DOHH2 (cell line): Measurements from ENCODE around the gene TLE3.
A peak's percentile ranks its signal among the peaks of the same experiment; 100 is the strongest.

Source experiments
- H3F3A ChIP-seq: fragments of 200-600 bp; sonication (generic), shearing (Covaris generic); 2 replicates; pipeline ENCODE4 v1.6.0; 2016; ENCODE audit warnings: antibody characterized with exemption, mild to moderate bottlenecking; ENCODE audit not compliant: control insufficient read depth, insufficient read depth
- H3K27ac ChIP-seq: fragments of 200-600 bp; sonication (generic); 2 replicates; pipeline ENCODE4 v1.5.1; 2014; ENCODE audit warnings: low read depth, mild to moderate bottlenecking, low read length, moderate library complexity
- H3K27me3 ChIP-seq: fragments of 200-600 bp; sonication (generic); 2 replicates; pipeline ENCODE4 v1.6.1; 2014; ENCODE audit warnings: mild to moderate bottlenecking, low read length, mixed read lengths; ENCODE audit not compliant: control insufficient read depth
- H3K36me3 ChIP-seq: fragments of 200-600 bp; sonication (generic); 2 replicates; pipeline ENCODE4 v1.6.1; 2014; ENCODE audit warnings: mild to moderate bottlenecking, low read length, moderate library complexity, mixed read lengths; ENCODE audit not compliant: control insufficient read depth
- H3K4me1 ChIP-seq: fragments of 200-600 bp; sonication (generic); 2 replicates; pipeline ENCODE4 v1.6.1; 2014; ENCODE audit warnings: mild to moderate bottlenecking, low read length, mixed read lengths; ENCODE audit not compliant: control insufficient read depth
- H3K4me2 ChIP-seq: fragments of 200-600 bp; sonication (generic); 2 replicates; pipeline ENCODE4 v1.6.0; 2014; ENCODE audit warnings: mild to moderate bottlenecking, low read length, moderate library complexity
- H3K4me3 ChIP-seq: fragments of 200-600 bp; sonication (generic); 2 replicates; pipeline ENCODE4 v1.5.1; 2014; ENCODE audit warnings: mild to moderate bottlenecking, low read length, mixed read lengths
- H3K79me2 ChIP-seq: fragments of 200-600 bp; sonication (generic); 2 replicates; pipeline ENCODE4 v1.6.1; 2014; ENCODE audit warnings: mild to moderate bottlenecking, low read length, mixed read lengths; ENCODE audit not compliant: control insufficient read depth
- H3K9me2 ChIP-seq: fragments of 200-600 bp; sonication (generic); replicated peaks from 2 replicates; pipeline ENCODE4 v1.6.1; 2014; ENCODE audit warnings: mild to moderate bottlenecking, low read length, mixed read lengths; ENCODE audit not compliant: control insufficient read depth
- H3K9me3 ChIP-seq: fragments of 200-600 bp; sonication (generic); 2 replicates; pipeline ENCODE4 v1.6.1; 2014; ENCODE audit warnings: antibody characterized with exemption, low read length, mixed read lengths; ENCODE audit not compliant: control insufficient read depth, insufficient read depth
- H4K20me1 ChIP-seq: fragments of 200-600 bp; sonication (generic); 2 replicates; pipeline ENCODE4 v1.6.0; 2014; ENCODE audit warnings: low read depth, mild to moderate bottlenecking, antibody characterized with exemption, low read length, moderate library complexity; ENCODE audit not compliant: control insufficient read depth, insufficient read depth
- EZH2phosphoT487 ChIP-seq: fragments of 200-600 bp; sonication (generic); IDR thresholded peaks from 2 replicates; pipeline ENCODE4 v1.6.1; 2017; ENCODE audit warnings: borderline replicate concordance, mild to moderate bottlenecking, antibody characterized with exemption, low read length, moderate library complexity, mixed read lengths
- TF ChIP-seq, protein P1 (sequence below): fragments of 200-600 bp; sonication (generic); IDR thresholded peaks from one replicate; pipeline ENCODE4 v1.5.1; 2014; ENCODE audit warnings: antibody characterized with exemption, mild to moderate bottlenecking, low read depth, low read length; ENCODE audit not compliant: poor library complexity, severe bottlenecking

Gene TLE3

DNA sequence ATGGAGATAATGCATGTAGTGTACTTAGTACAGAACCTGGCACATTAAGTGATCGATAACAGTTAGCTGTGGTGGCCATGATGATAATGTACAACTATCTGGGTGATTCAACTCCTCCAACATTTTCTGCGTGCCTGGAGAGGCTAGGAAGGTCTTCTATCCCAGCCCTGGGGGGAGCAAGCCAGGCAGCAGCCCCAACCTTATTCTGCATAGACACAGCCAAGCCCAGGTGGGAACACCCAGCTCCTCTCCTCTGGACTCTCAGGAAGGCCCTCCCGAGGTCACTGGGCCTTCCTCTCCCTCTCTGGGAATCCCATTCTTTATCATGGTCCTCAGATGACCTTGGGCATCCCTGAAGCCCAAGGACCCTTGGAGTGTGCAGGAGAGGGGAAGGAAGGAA, 5.1 kb upstream of the TLE3 start:
- no peaks in the 10 kb centered on the region for H3K79me2 ChIP-seq
- H3K4me2 ChIP-seq: peak overlapping the region; percentile 19
- no peaks in the 10 kb centered on the region for H3K9me2 ChIP-seq
- no peak overlapping the region for H3K4me3 ChIP-seq
- no peak overlapping the region for H3K27ac ChIP-seq
- H3K36me3 ChIP-seq: no peaks in the 10 kb centered on the region
- H3K27me3 ChIP-seq: peaks cover 37% of the 10 kb centered on the region
- TF ChIP-seq, protein P1, sequence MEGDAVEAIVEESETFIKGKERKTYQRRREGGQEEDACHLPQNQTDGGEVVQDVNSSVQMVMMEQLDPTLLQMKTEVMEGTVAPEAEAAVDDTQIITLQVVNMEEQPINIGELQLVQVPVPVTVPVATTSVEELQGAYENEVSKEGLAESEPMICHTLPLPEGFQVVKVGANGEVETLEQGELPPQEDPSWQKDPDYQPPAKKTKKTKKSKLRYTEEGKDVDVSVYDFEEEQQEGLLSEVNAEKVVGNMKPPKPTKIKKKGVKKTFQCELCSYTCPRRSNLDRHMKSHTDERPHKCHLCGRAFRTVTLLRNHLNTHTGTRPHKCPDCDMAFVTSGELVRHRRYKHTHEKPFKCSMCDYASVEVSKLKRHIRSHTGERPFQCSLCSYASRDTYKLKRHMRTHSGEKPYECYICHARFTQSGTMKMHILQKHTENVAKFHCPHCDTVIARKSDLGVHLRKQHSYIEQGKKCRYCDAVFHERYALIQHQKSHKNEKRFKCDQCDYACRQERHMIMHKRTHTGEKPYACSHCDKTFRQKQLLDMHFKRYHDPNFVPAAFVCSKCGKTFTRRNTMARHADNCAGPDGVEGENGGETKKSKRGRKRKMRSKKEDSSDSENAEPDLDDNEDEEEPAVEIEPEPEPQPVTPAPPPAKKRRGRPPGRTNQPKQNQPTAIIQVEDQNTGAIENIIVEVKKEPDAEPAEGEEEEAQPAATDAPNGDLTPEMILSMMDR: no peak
- TF ChIP-seq EZH2phosphoT487: no peak
- no peaks in the 10 kb centered on the region for H3K9me3 ChIP-seq
- H3K4me1 ChIP-seq: peaks cover 54% of the 10 kb centered on the region
- H4K20me1 ChIP-seq: no peaks in the 10 kb centered on the region
- peaks cover 8% of the 10 kb centered on the region for H3F3A ChIP-seq

DNA sequence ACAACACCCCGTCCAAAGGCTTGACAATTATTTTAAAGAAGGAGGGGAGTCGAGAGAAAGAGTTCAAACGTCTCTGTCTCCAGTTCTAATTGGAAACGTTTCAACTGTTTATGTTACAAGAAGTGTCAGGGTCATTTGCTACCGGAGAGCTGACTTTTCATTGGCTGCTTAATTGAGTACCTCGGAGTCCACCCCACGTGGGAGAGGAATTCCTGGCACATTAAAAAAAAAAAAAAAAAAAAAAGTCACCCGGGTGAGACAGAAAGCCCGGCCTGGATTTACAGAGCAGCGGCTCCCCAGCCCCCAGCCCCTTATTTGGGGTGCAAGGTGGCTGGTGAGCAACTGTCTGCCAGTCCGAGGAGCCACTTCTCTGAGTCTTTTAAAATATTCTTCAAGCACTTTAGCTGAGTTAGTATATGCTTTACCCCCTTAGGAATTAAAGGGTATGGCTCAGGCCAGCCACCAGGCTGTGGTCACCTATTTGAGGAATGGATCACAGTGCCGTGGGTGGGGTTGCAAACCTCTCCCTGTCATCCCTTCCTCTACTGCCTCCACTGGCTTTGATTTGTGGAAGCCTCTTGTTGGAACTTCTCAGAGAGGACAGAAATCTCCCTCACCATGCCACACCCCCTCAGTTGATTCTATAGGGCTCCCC, 3.9 kb upstream of the TLE3 start:
- Histone ChIP-seq H3K4me3 (peak overlapping the region; percentile 68; the same call in 1 of the 2 replicates), H3K27ac (no peak overlapping the region), H4K20me1 (no peaks in the 10 kb centered on the region), H3K79me2 (peaks cover 10% of the 10 kb centered on the region), H3K27me3 (peaks cover 37% of the 10 kb centered on the region), H3K36me3 (peaks cover 2% of the 10 kb centered on the region), H3K4me2 (peak overlapping the region; percentile 82), H3K4me1 (peaks cover 54% of the 10 kb centered on the region), H3F3A (peaks cover 8% of the 10 kb centered on the region), H3K9me3 (no peaks in the 10 kb centered on the region), H3K9me2 (no peaks in the 10 kb centered on the region)
- no peak for TF ChIP-seq EZH2phosphoT487
- TF ChIP-seq, protein P1: no peak

DNA sequence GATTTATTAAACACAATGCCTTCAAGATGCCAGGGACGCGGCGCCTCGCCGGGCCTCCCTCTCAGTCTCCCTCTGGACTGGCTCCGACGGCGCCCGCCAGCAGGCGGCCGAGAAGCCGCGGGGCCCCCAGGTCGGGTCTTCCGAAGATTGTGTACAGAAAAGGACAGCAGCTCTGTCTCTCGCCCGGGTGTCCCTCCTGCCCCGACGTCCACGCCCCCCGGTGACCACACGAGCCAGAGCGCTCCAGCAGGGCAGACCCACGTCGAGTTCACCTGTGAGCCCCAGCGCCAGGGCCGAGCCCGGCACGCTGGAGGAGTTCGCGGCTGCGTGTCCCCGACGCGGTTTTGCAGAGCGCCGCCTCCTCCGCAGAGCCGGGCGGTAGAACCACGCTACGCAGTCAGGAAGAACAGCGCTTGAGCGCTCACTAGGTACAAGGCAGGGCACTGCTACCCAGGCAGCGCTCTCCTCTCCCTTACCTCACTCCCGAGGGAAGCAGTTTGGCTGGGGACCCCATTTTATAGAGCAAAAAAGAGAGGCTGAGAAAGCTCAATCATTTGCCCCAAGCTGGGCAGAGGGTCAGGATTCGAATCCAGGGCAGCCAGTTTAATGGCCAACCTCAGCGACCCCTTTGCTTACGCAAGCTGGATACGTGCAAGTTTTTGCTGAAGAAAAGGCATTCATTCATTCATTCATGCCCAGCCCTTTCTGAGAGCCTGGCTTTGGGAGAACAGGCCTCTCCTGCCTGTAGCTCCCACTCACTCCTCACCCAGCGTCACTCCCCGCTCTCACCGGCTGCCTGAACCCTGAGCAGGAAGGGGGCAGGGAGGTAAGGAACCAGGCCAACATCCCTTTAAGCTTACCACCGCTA, 3.0 kb upstream of the TLE3 start:
- H3F3A ChIP-seq: peaks cover 8% of the 10 kb centered on the region
- peaks cover 18% of the 10 kb centered on the region for H3K79me2 ChIP-seq
- H3K4me2 ChIP-seq: peak overlapping the region; percentile 82
- no peak overlapping the region for H3K27ac ChIP-seq
- no peaks in the 10 kb centered on the region for H3K9me3 ChIP-seq
- peaks cover 5% of the 10 kb centered on the region; the same call in 1 of the 2 replicates for H4K20me1 ChIP-seq
- TF ChIP-seq, protein P1: peak; percentile 29
- peak; percentile 83; the same call in 1 of the 2 replicates for TF ChIP-seq EZH2phosphoT487
- H3K36me3 ChIP-seq: peaks cover 8% of the 10 kb centered on the region
- peaks cover 34% of the 10 kb centered on the region for H3K27me3 ChIP-seq
- peaks cover 55% of the 10 kb centered on the region for H3K4me1 ChIP-seq
- H3K4me3 ChIP-seq: peak overlapping the region; percentile 68
- H3K9me2 ChIP-seq: no peaks in the 10 kb centered on the region
